HepG2 (cell line): ENCODE data around the gene RELL2. TPM values are rescaled to one million over a fixed set of nuclear protein-coding genes. Genes with fewer than 3 reads are reported as not detected.
A peak's percentile ranks its signal among the peaks of the same experiment; 100 is the strongest.

ENCODE experiments used
- FOXA1 ChIP-seq, 2 experiments: fragments of 450-650 bp in 1 of 2; sonication (generic) in 1 of 2; formaldehyde crosslinking in 1 of 2; IDR thresholded peaks; 2 replicates each; pipeline versions ENCODE4 v1.4.0 to v1.6.1; 2016 to 2020; ENCODE audit warnings: missing genetic modification reagents in 1 of 2
- GFI1 ChIP-seq: sonication (generic); formaldehyde crosslinking; IDR thresholded peaks from 2 replicates; pipeline ENCODE4 v1.5.0; 2020; ENCODE audit warnings: missing genetic modification reagents, mild to moderate bottlenecking, borderline replicate concordance
- HDAC2 ChIP-seq: sonication (generic); formaldehyde crosslinking; IDR thresholded peaks from 2 replicates; pipeline ENCODE4 v1.4.0; 2020; ENCODE audit warnings: missing genetic modification reagents
- ISX ChIP-seq: sonication (generic); formaldehyde crosslinking; conservative IDR thresholded peaks from 2 replicates; pipeline ENCODE4 v1.5.0; 2020; ENCODE audit warnings: missing genetic modification reagents
- KDM3A ChIP-seq: IDR thresholded peaks from 2 replicates; pipeline ENCODE4 v1.6.1; 2018; ENCODE audit warnings: low read depth, missing compliant biosample characterization
- MIER3 ChIP-seq: IDR thresholded peaks from 2 replicates; pipeline ENCODE4 v1.6.1; 2016; ENCODE audit warnings: missing compliant biosample characterization, borderline replicate concordance
- NR2F6 ChIP-seq, 2 experiments: IDR thresholded peaks; 2 replicates each; pipeline ENCODE4 v1.6.1; 2016; ENCODE audit warnings: antibody characterized with exemption in 1 of 2, mild to moderate bottlenecking in 1 of 2
- THAP11 ChIP-seq: IDR thresholded peaks from 2 replicates; pipeline ENCODE4 v1.6.1; 2016; ENCODE audit warnings: missing biosample characterization, missing genetic modification reagents
- ZMYM2 ChIP-seq: sonication (generic); formaldehyde crosslinking; IDR thresholded peaks from 2 replicates; pipeline ENCODE4 v1.8.0; 2022; ENCODE audit warnings: mild to moderate bottlenecking, missing genetic modification reagents
- ZNF30 ChIP-seq: sonication (generic); formaldehyde crosslinking; IDR thresholded peaks from 2 replicates; pipeline ENCODE4 v1.5.0; 2020; ENCODE audit warnings: mild to moderate bottlenecking, missing genetic modification reagents
- ZNF589 ChIP-seq: sonication (generic); formaldehyde crosslinking; conservative IDR thresholded peaks from 2 replicates; pipeline ENCODE4 v1.8.0; 2022; ENCODE audit warnings: mild to moderate bottlenecking, moderate library complexity, missing genetic modification reagents
- polyA plus RNA-seq, 8 experiments: library from polyadenylated mRNA; depleted of rRNA in 3 of 8; stranded (reverse) in 7 of 8; unstranded in 1 of 8; fragments of >200 nt; fragmentation: Illumina TruSeq in 4 of 8; extraction: Trizol in 4 of 8; gene quantifications; 2 replicates each; pipeline versions ENCODE4 v1.2.1 to v1.2.3, GENCODE V29; 2011 to 2016; ENCODE audit warnings: low read depth in 4 of 8, missing spikeins in 1 of 8, mixed read lengths in 1 of 8; ENCODE audit not compliant: insufficient read depth in 1 of 8
- total RNA-seq, 5 experiments: library from RNA; depleted of rRNA; stranded (reverse); fragments of >200 nt; fragmentation: Illumina TruSeq; extraction: Trizol; gene quantifications; 2 replicates each; pipeline ENCODE4 v1.2.3, GENCODE V29; 2016; ENCODE audit warnings: low read depth in 1 of 5
- TF ChIP-seq, protein P1 (sequence below): sonication (generic); formaldehyde crosslinking; conservative IDR thresholded peaks from 2 replicates; pipeline ENCODE4 v1.8.0; 2022; ENCODE audit warnings: mild to moderate bottlenecking, moderate library complexity, missing genetic modification reagents
- TF ChIP-seq, protein P2 (sequence below): IDR thresholded peaks from 2 replicates; pipeline ENCODE4 v1.6.1; 2016; ENCODE audit warnings: low read depth
- TF ChIP-seq, protein P3 (sequence below): sonication (generic); formaldehyde crosslinking; IDR thresholded peaks from 2 replicates; pipeline ENCODE4 v1.9.0; 2021; ENCODE audit warnings: missing genetic modification reagents, mild to moderate bottlenecking, borderline replicate concordance

The RELL2 gene
- total and polyA plus RNA-seq, 2 of the 13 experiments (the other 11 are each of a cell fraction or from before 2014, with no cell fraction given) = 6.4 to 8.3 TPM

DNA sequence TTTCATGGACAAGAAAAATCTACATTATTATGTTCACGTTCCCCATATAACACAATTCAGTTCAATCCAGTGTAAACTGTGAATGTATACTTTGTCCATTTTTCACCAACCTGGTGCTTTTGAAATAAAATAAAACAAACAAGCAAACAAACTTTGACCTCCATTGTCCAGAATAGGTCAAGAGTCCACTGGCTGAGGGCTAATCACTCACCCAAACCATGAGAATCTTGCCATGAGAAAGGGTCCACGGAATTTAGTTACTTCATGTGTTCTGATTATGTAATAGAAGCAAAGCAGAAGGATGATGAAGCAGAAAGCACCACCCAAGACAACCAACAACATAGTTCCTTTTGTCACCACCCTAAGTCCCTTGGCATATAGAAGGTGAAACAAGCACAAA, 46.7 kb upstream of the RELL2 start (continued):
- peak; percentile 88 for TF ChIP-seq NR2F6 (IDR thresholded peaks at IDR 0.05)
- TF ChIP-seq NR2F6 (CRISPR knock-in tag; IDR thresholded peaks at IDR 0.05) = peak; percentile 77
- TF ChIP-seq GFI1 = peak; percentile 20; the same call in 1 of the 2 replicates
- TF ChIP-seq, protein P1, sequence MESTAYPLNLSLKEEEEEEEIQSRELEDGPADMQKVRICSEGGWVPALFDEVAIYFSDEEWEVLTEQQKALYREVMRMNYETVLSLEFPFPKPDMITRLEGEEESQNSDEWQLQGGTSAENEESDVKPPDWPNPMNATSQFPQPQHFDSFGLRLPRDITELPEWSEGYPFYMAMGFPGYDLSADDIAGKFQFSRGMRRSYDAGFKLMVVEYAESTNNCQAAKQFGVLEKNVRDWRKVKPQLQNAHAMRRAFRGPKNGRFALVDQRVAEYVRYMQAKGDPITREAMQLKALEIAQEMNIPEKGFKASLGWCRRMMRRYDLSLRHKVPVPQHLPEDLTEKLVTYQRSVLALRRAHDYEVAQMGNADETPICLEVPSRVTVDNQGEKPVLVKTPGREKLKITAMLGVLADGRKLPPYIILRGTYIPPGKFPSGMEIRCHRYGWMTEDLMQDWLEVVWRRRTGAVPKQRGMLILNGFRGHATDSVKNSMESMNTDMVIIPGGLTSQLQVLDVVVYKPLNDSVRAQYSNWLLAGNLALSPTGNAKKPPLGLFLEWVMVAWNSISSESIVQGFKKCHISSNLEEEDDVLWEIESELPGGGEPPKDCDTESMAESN (CRISPR knock-in tag) = 0 out of 2 replicates have a peak, but pooled peaks have one; percentile 34
- no peak for TF ChIP-seq ISX (CRISPR knock-in tag)
- TF ChIP-seq THAP11 = peak; percentile 55
- no peak for TF ChIP-seq ZNF30
- TF ChIP-seq, protein P2, sequence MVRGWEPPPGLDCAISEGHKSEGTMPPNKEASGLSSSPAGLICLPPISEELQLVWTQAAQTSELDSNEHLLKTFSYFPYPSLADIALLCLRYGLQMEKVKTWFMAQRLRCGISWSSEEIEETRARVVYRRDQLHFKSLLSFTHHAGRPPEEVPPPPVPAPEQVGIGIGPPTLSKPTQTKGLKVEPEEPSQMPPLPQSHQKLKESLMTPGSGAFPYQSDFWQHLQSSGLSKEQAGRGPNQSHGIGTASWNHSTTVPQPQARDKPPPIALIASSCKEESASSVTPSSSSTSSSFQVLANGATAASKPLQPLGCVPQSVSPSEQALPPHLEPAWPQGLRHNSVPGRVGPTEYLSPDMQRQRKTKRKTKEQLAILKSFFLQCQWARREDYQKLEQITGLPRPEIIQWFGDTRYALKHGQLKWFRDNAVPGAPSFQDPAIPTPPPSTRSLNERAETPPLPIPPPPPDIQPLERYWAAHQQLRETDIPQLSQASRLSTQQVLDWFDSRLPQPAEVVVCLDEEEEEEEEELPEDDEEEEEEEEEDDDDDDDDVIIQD (CRISPR knock-in tag) = peak; percentile 63; the same call in 1 of the 2 replicates
- TF ChIP-seq MIER3 (CRISPR knock-in tag) = no peak; the same call in 1 of the 2 replicates
- TF ChIP-seq FOXA1 (IDR thresholded peaks at IDR 0.05) = peak; percentile 55; the same call in 1 of the 2 replicates
- TF ChIP-seq FOXA1 (CRISPR knock-in tag; IDR thresholded peaks at IDR 0.05) = peak; percentile 66; the same call in 1 of the 2 replicates
- peak; percentile 69; the same call in 1 of the 2 replicates for TF ChIP-seq ZMYM2 (CRISPR knock-in tag)
- no peak for TF ChIP-seq ZNF589 (CRISPR knock-in tag)
- TF ChIP-seq, protein P3, sequence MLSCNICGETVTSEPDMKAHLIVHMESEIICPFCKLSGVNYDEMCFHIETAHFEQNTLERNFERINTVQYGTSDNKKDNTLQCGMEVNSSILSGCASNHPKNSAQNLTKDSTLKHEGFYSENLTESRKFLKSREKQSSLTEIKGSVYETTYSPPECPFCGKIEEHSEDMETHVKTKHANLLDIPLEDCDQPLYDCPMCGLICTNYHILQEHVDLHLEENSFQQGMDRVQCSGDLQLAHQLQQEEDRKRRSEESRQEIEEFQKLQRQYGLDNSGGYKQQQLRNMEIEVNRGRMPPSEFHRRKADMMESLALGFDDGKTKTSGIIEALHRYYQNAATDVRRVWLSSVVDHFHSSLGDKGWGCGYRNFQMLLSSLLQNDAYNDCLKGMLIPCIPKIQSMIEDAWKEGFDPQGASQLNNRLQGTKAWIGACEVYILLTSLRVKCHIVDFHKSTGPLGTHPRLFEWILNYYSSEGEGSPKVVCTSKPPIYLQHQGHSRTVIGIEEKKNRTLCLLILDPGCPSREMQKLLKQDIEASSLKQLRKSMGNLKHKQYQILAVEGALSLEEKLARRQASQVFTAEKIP (CRISPR knock-in tag) = no peak
- TF ChIP-seq HDAC2 (CRISPR knock-in tag) = peak; percentile 65; the same call in 1 of the 2 replicates
- TF ChIP-seq KDM3A = peak; percentile 32; the same call in 1 of the 2 replicates
